GM12892 (cell line): ENCODE results near the gene GLI2.

ENCODE experiments used
- POLR2A ChIP-seq: IDR thresholded peaks from 2 replicates; pipeline ENCODE4 v1.6.1; 2011; ENCODE audit warnings: low read depth, low read length, control low read depth
- POLR2AphosphoS5 ChIP-seq: IDR thresholded peaks from 2 replicates; pipeline ENCODE4 v1.6.1; 2011; ENCODE audit warnings: low read depth, low read length, control low read depth
- TAF1 ChIP-seq: IDR thresholded peaks from 2 replicates; pipeline ENCODE4 v1.6.1; 2011; ENCODE audit warnings: low read depth, mild to moderate bottlenecking, control low read depth, low read length, borderline replicate concordance

GRCh38 chr2:120770176-120770575 is 34.5 kb downstream of the GLI2 start:
- TF ChIP-seq TAF1 = no peak
- no peak for TF ChIP-seq POLR2AphosphoS5
- TF ChIP-seq POLR2A = no peak
